Endothelial cell of umbilical vein (primary cell): ENCODE data around the gene SLC39A11. TPM values are rescaled to one million over a fixed set of nuclear protein-coding genes. Genes with fewer than 3 reads are reported as not detected.

ENCODE experiments used
- BruUV-seq: library from RNA; stranded (reverse); fragments of 400-500 nt; replicated peaks from 2 replicates; lab custom pipeline; 2021; lab: Mats Ljungman, UMichigan
- CTCF ChIA-PET: fragments of 300-600, 350-600 bp; sonication (Branson Sonifier 250); formaldehyde crosslinking; loops from one replicate; lab custom pipeline; 2021; ENCODE audit warnings: antibody characterized with exemption, inconsistent platforms; lab: Charles Lee
- POLR2A ChIA-PET: fragments of 300-600, 350-600 bp; sonication (Branson Sonifier 250); formaldehyde crosslinking; loops from one replicate; lab custom pipeline; 2021; ENCODE audit warnings: antibody characterized with exemption, inconsistent platforms; lab: Charles Lee
- DNase-seq: peaks from one replicate; pipeline ENCODE4 v3.0.0-alpha.2; 2011; ENCODE audit warnings: low read depth, low spot score
- FAIRE-seq: peaks from 2 replicates; lab custom pipeline; 2011; peaks lifted over from hg19 to GRCh38; lab: Jason Lieb, UNC
- H2AFZ ChIP-seq: 2 replicates; pipeline ENCODE4 v1.6.0; 2012; ENCODE audit warnings: low read depth, low read length, control low read depth, inconsistent platforms
- H3K27ac ChIP-seq: 2 replicates; pipeline ENCODE4 v1.5.1; 2011; ENCODE audit warnings: low read depth, mild to moderate bottlenecking, control low read depth, low read length, moderate library complexity; ENCODE audit not compliant: insufficient read depth
- H3K27me3 ChIP-seq, 2 experiments: 2 replicates each; pipeline versions ENCODE4 v1.6.0 to v1.6.1; 2011; ENCODE audit warnings: low read length in 2 of 2, mixed read lengths in 1 of 2; ENCODE audit not compliant: control insufficient read depth in 2 of 2, insufficient read depth in 2 of 2
- H3K36me3 ChIP-seq, 2 experiments: 2 replicates in 1 of 2; 3 replicates in 1 of 2; pipeline ENCODE4 v1.5.1; 2011; ENCODE audit warnings: low read length in 2 of 2, mild to moderate bottlenecking in 1 of 2, moderate library complexity in 1 of 2; ENCODE audit not compliant: control insufficient read depth in 2 of 2, insufficient read depth in 2 of 2; ENCODE audit errors: extremely low read depth in 1 of 2
- H3K4me1 ChIP-seq: 3 replicates; pipeline ENCODE4 v1.5.1; 2011; ENCODE audit warnings: mild to moderate bottlenecking, low read length; ENCODE audit not compliant: control insufficient read depth, insufficient read depth; ENCODE audit errors: extremely low read depth
- H3K4me2 ChIP-seq: 2 replicates; pipeline ENCODE4 v1.6.1; 2011; ENCODE audit warnings: low read length, control low read depth, mixed read lengths; ENCODE audit not compliant: insufficient read depth
- H3K4me3 ChIP-seq, 3 experiments: fragments of 200-600 bp in 1 of 3; sonication (generic), shearing (Covaris generic) in 1 of 3; replicated peaks in 1 of 3; 2 replicates each; pipeline ENCODE4 v1.5.1; 2011 to 2016; ENCODE audit warnings: control low read depth in 3 of 3, low read length in 3 of 3, mild to moderate bottlenecking in 2 of 3, inconsistent platforms in 1 of 3, low read depth in 1 of 3, moderate library complexity in 1 of 3; ENCODE audit not compliant: insufficient read depth in 1 of 3
- H3K79me2 ChIP-seq: 2 replicates; pipeline ENCODE4 v1.6.0; 2012; ENCODE audit warnings: low read length, inconsistent platforms; ENCODE audit not compliant: control insufficient read depth, insufficient read depth
- H3K9ac ChIP-seq: replicated peaks from 2 replicates; pipeline ENCODE3; 2011; ENCODE audit warnings: low read length, control low read depth; ENCODE audit not compliant: insufficient read depth; ENCODE audit errors: extremely low read depth
- H3K9me1 ChIP-seq: replicated peaks from 3 replicates; pipeline ENCODE4 v1.6.0; 2011; ENCODE audit warnings: mild to moderate bottlenecking, low read length; ENCODE audit not compliant: control insufficient read depth, insufficient read depth; ENCODE audit errors: extremely low read depth
- H3K9me3 ChIP-seq: replicated peaks from 2 replicates; pipeline ENCODE4 v1.5.1; 2012; ENCODE audit warnings: low read length, inconsistent platforms; ENCODE audit not compliant: control insufficient read depth, insufficient read depth
- H4K20me1 ChIP-seq: replicated peaks from 2 replicates; pipeline ENCODE3; 2011; ENCODE audit warnings: mild to moderate bottlenecking, low read length; ENCODE audit not compliant: control insufficient read depth, insufficient read depth; ENCODE audit errors: extremely low read depth
- CTCF ChIP-seq, 2 donors: IDR thresholded peaks; 1 replicate in 1 of 2; 2 replicates in 1 of 2; pipeline ENCODE4 v1.5.1; 2011; ENCODE audit warnings: low read length in 2 of 2, mild to moderate bottlenecking in 2 of 2, moderate library complexity in 2 of 2, control low read depth in 1 of 2, inconsistent platforms in 1 of 2, low read depth in 1 of 2; ENCODE audit not compliant: insufficient read depth in 1 of 2; ENCODE audit errors: extremely low read depth in 1 of 2
- EZH2 ChIP-seq: IDR thresholded peaks from 2 replicates; pipeline ENCODE4 v1.6.1; 2012; ENCODE audit warnings: borderline replicate concordance, low read depth, mild to moderate bottlenecking, moderate library complexity, low read length, inconsistent platforms; ENCODE audit not compliant: severe bottlenecking
- FOS ChIP-seq: IDR thresholded peaks from 2 replicates; pipeline ENCODE4 v1.6.1; 2011; ENCODE audit warnings: mild to moderate bottlenecking, low read length, moderate library complexity, borderline replicate concordance; ENCODE audit not compliant: insufficient read depth
- GATA2 ChIP-seq: IDR thresholded peaks from 2 replicates; pipeline ENCODE4 v1.7.0; 2011; ENCODE audit warnings: low read depth, mild to moderate bottlenecking, moderate library complexity, mixed read lengths, low read length; ENCODE audit not compliant: insufficient read length, insufficient read depth
- JUN ChIP-seq: IDR thresholded peaks from 2 replicates; pipeline ENCODE4 v1.6.1; 2011; ENCODE audit warnings: borderline replicate concordance, low read depth; ENCODE audit not compliant: insufficient read length, insufficient read depth
- MAX ChIP-seq: IDR thresholded peaks from 2 replicates; pipeline ENCODE4 v1.6.1; 2011; ENCODE audit not compliant: insufficient read depth, insufficient read length
- MYC ChIP-seq: IDR thresholded peaks from one replicate; pipeline ENCODE4 v1.6.1; 2011; ENCODE audit warnings: mild to moderate bottlenecking, low read depth, low read length
- POLR2A ChIP-seq: IDR thresholded peaks from 2 replicates; pipeline ENCODE4 v1.6.1; 2012; ENCODE audit warnings: low read depth, mild to moderate bottlenecking, control low read depth, low read length
- POLR2AphosphoS5 ChIP-seq: IDR thresholded peaks from 2 replicates; pipeline ENCODE4 v1.6.1; 2012; ENCODE audit warnings: low read depth, mild to moderate bottlenecking, control low read depth, low read length, moderate library complexity; ENCODE audit not compliant: insufficient read depth
- dilution Hi-C: fragments of 300-500 bp; cut with MboI; formaldehyde crosslinking; loops from one replicate; pipeline ENCODE4 v1.15.0; 2019; ENCODE audit warnings: low sequenced_read_pairs; ENCODE audit not compliant: extremely low pct_ligation_motif_present
- intact Hi-C: fragments of 100-400 bp; cut with micrococcal nuclease; formaldehyde crosslinking; loops from one replicate; pipeline ENCODE4 v1.10.0; 2022
- polyA plus RNA-seq, 4 experiments: library from polyadenylated mRNA; depleted of rRNA in 3 of 4; stranded (reverse) in 3 of 4; unstranded in 1 of 4; fragments of >200 nt; gene quantifications; 2 replicates each; pipeline versions ENCODE4 v1.2.1 to v1.2.3, GENCODE V29; 2011 to 2012; ENCODE audit warnings: missing spikeins in 1 of 4
- total RNA-seq: library from RNA; stranded (reverse); gene quantifications from 2 replicates; pipeline ENCODE4 v1.2.3, GENCODE V29; 2021

Gene SLC39A11
- total and polyA plus RNA-seq, 2 donors (not counting 3 experiments of a cell fraction or from before 2014, with no cell fraction given), result 8.1 to 11.9 TPM

GRCh38 chr17:72643575-72644216 lies 448.8 kb downstream of the SLC39A11 start:
- DNase-seq (no peak), FAIRE-seq (no peak)
- no peak overlapping the region for H3K4me2 ChIP-seq
- H3K9ac ChIP-seq, result no peak overlapping the region
- no peaks in the 10 kb centered on the region for H3K79me2 ChIP-seq
- TF ChIP-seq POLR2AphosphoS5 (no peak), GATA2 (no peak), EZH2 (no peak), JUN (no peak), MAX (no peak), POLR2A (no peak), FOS (no peak), CTCF (IDR thresholded peaks at IDR 0.05; ENCODE audit: extremely low read depth in 1 of 2, insufficient read depth in 1 of 2, low read depth in 1 of 2, low read length in 2 of 2) (no peak), MYC (no peak)
- no peaks in the 10 kb centered on the region for H3K27me3 ChIP-seq
- no peaks in the 10 kb centered on the region for H3K36me3 ChIP-seq
- no TSS peak for BruUV-seq
- dilution Hi-C loops, result no loop called here
- no peak overlapping the region for H3K4me3 ChIP-seq
- H3K4me1 ChIP-seq, result no peaks in the 10 kb centered on the region
- no peaks in the 10 kb centered on the region for H3K9me3 ChIP-seq
- no peak overlapping the region for H3K27ac ChIP-seq
- CTCF ChIA-PET, result no interaction called here
- intact Hi-C loops, result no loop called here
- POLR2A ChIA-PET, result no interaction called here
- no peaks in the 10 kb centered on the region for H4K20me1 ChIP-seq
- no peaks in the 10 kb centered on the region for H3K9me1 ChIP-seq
- H2AFZ ChIP-seq, result no peak overlapping the region
